K562 (cell line): ENCODE data around the gene ZBTB32. TPM values are rescaled to one million over a fixed set of nuclear protein-coding genes. Genes with fewer than 3 reads are reported as not detected.

ENCODE experiments used
- ATAC-seq: fragments of 200-7000 bp; cut with Tn5 transposase; 3 replicates; pipeline ENCODE4 v1.9.1; 2020; ENCODE audit warnings: moderate library complexity
- BruUV-seq: library from RNA; stranded (reverse); fragments of 400-500 nt; replicated peaks from 2 replicates; lab custom pipeline; 2021; lab: Mats Ljungman, UMichigan
- CTCF ChIA-PET: fragments of 300-600 bp; formaldehyde crosslinking; extraction: SDS; loops from one replicate; lab custom pipeline; 2021; ENCODE audit warnings: low intra/inter-chr PET ratio; lab: Yijun Ruan, JAX
- POLR2A ChIA-PET: fragments of 300-600, 350-650 bp; sonication (Branson Sonifier 250); formaldehyde crosslinking; extraction: SDS; loops from one replicate; lab custom pipeline; 2021; ENCODE audit warnings: antibody characterized with exemption, inconsistent platforms; lab: Yijun Ruan, JAX
- DNase-seq, 4 experiments: peaks; one replicate each; pipeline versions ENCODE4 v3.0.0 to v3.0.0-alpha.2; 2011 to 2018; ENCODE audit warnings: low spot score in 3 of 4, mixed read lengths in 3 of 4; ENCODE audit errors: extremely low read depth in 1 of 4
- FAIRE-seq: peaks from 2 replicates; lab custom pipeline; 2011; peaks lifted over from hg19 to GRCh38; lab: Jason Lieb, UNC
- H2AFZ ChIP-seq: 2 replicates; pipeline ENCODE4 v1.6.0; 2011; ENCODE audit warnings: low read depth, low read length, control low read depth, inconsistent platforms
- H3K27ac ChIP-seq: fragments of 200-600 bp; 3 replicates; pipeline ENCODE4 v1.8.0; 2011; ENCODE audit warnings: low read depth, mild to moderate bottlenecking, control low read depth, inconsistent platforms, low read length, moderate library complexity, mixed read lengths; ENCODE audit errors: extremely low read depth
- H3K27me3 ChIP-seq, 2 experiments: fragments of 300-600 bp in 1 of 2; 2 replicates in 1 of 2; 3 replicates in 1 of 2; pipeline versions ENCODE4 v1.6.0 to v1.8.0; 2011; ENCODE audit warnings: inconsistent platforms in 2 of 2, low read length in 2 of 2, mild to moderate bottlenecking in 1 of 2, mixed read lengths in 1 of 2, moderate library complexity in 1 of 2; ENCODE audit not compliant: control insufficient read depth in 2 of 2, insufficient read depth in 2 of 2
- H3K36me3 ChIP-seq: fragments of 300-600 bp; 3 replicates; pipeline ENCODE4 v1.8.0; 2011; ENCODE audit warnings: mild to moderate bottlenecking, low read length, inconsistent platforms; ENCODE audit not compliant: control insufficient read depth, insufficient read depth
- H3K4me1 ChIP-seq, 2 experiments: fragments of 200-600 bp in 1 of 2; replicated peaks in 1 of 2; 2 replicates in 1 of 2; 3 replicates in 1 of 2; pipeline versions ENCODE4 v1.5.1 to v1.8.0; 2011; ENCODE audit warnings: inconsistent platforms in 2 of 2, low read length in 2 of 2, mild to moderate bottlenecking in 1 of 2, mixed read lengths in 1 of 2, moderate library complexity in 1 of 2; ENCODE audit not compliant: control insufficient read depth in 2 of 2, insufficient read depth in 2 of 2
- H3K4me2 ChIP-seq: 2 replicates; pipeline ENCODE4 v1.6.1; 2011; ENCODE audit warnings: low read length, control low read depth, inconsistent platforms, mixed read lengths; ENCODE audit not compliant: insufficient read depth
- H3K4me3 ChIP-seq: fragments of 200-600 bp; sonication (generic), shearing (Covaris generic); 2 replicates; pipeline ENCODE4 v1.5.1; 2016; ENCODE audit warnings: control low read depth, inconsistent platforms
- H3K79me2 ChIP-seq: fragments of 200-600 bp; 3 replicates; pipeline ENCODE4 v1.8.0; 2011; ENCODE audit warnings: low read length, inconsistent platforms; ENCODE audit not compliant: control insufficient read depth, insufficient read depth
- H3K9ac ChIP-seq, 2 experiments: 2 replicates each; pipeline versions ENCODE4 v1.6.0 to v1.6.1; 2011; ENCODE audit warnings: low read depth in 2 of 2, low read length in 2 of 2, control low read depth in 1 of 2, inconsistent platforms in 1 of 2, mild to moderate bottlenecking in 1 of 2, mixed read lengths in 1 of 2; ENCODE audit not compliant: insufficient read depth in 1 of 2
- H3K9me1 ChIP-seq: one replicate; pipeline ENCODE4 v1.6.0; 2011; ENCODE audit warnings: inconsistent platforms, mild to moderate bottlenecking, low read length, moderate library complexity; ENCODE audit not compliant: control insufficient read depth, insufficient read depth
- H3K9me3 ChIP-seq: replicated peaks from 2 replicates; pipeline ENCODE4 v1.5.1; 2011; ENCODE audit warnings: low read depth, low read length, inconsistent platforms; ENCODE audit not compliant: control insufficient read depth, insufficient read depth
- H4K20me1 ChIP-seq: replicated peaks from 2 replicates; pipeline ENCODE4 v1.6.1; 2011; ENCODE audit warnings: low read length, inconsistent platforms, mixed read lengths; ENCODE audit not compliant: control insufficient read depth, insufficient read depth
- AFF1 ChIP-seq, 2 experiments: fragments of 450-650 bp; IDR thresholded peaks; 2 replicates each; pipeline ENCODE4 v1.6.1; 2018; ENCODE audit warnings: mild to moderate bottlenecking in 2 of 2, low read depth in 1 of 2; ENCODE audit not compliant: partially characterized antibody in 2 of 2
- SPI1 ChIP-seq: IDR thresholded peaks from 2 replicates; pipeline ENCODE4 v1.6.1; 2011; ENCODE audit warnings: low read depth, low read length, control low read depth, borderline replicate concordance
- TAF9B ChIP-seq: fragments of 450-650 bp; IDR thresholded peaks from 2 replicates; pipeline ENCODE4 v1.6.1; 2018; ENCODE audit warnings: mild to moderate bottlenecking; ENCODE audit not compliant: partially characterized antibody
- ZNF561 ChIP-seq: fragments of 450-650 bp; formaldehyde crosslinking; conservative IDR thresholded peaks from 2 replicates; pipeline ENCODE4 v1.4.0; 2020; ENCODE audit warnings: mild to moderate bottlenecking, moderate library complexity
- WGBS: fragments of 100-300 bp; shearing (Covaris generic); methylation state at CpG from one replicate; pipeline ENCODE4 v1.1.6; 2016; ENCODE audit warnings: low coverage, mixed read lengths; ENCODE audit not compliant: insufficient coverage; ENCODE audit errors: missing lambda C conversion rate; 5-methylcytosine and 5-hydroxymethylcytosine counted together
- in situ Hi-C: fragments of 300-500 bp; cut with MboI; formaldehyde crosslinking; loops from 4 replicates; pipeline ENCODE4 v1.15.0; 2018; ENCODE audit warnings: inconsistent platforms, mixed read lengths
- intact Hi-C: fragments of 100-400 bp; cut with micrococcal nuclease; formaldehyde crosslinking; loops from 2 replicates; pipeline ENCODE4 v1.14.2; 2022
- polyA plus RNA-seq, 8 experiments: library from polyadenylated mRNA; depleted of rRNA in 4 of 8; stranded (reverse) in 5 of 8; unstranded in 3 of 8; fragments of >200 nt; fragmentation: Nextera tagmentation in 2 of 8; fragmentation: Illumina TruSeq in 1 of 8; extraction: Ambion mirVana in 2 of 8; extraction: Trizol in 1 of 8; gene quantifications; 2 replicates each; pipeline versions ENCODE4 v1.2.1 to v1.2.3, GENCODE V29; 2011 to 2014; ENCODE audit warnings: inconsistent platforms in 1 of 8, missing spikeins in 1 of 8
- total RNA-seq, 7 experiments: library from RNA; depleted of rRNA in 6 of 7; stranded (reverse); fragments of >200 nt in 6 of 7; fragmentation: Illumina TruSeq in 2 of 7; extraction: Trizol in 2 of 7; gene quantifications; 2 replicates each; pipeline versions ENCODE4 v1.2.1 to v1.2.3, GENCODE V29; 2011 to 2021; ENCODE audit warnings: low replicate concordance in 1 of 7

The ZBTB32 gene
- total and polyA plus RNA-seq, 9 of the 15 experiments (the other 6 are each of a cell fraction or from before 2014, with no cell fraction given): 0.20 TPM; not detected in 8

- DNase-seq (no peak), FAIRE-seq (no peak), ATAC-seq (no peak)
- H3K27me3 ChIP-seq: no peaks in the 10 kb centered on the region
- in situ Hi-C loops (no loop called here), intact Hi-C loops (no loop called here)
- peaks cover 56% of the 10 kb centered on the region; the same call in 2 of the 3 replicates for H3K36me3 ChIP-seq
- no peaks in the 10 kb centered on the region for H4K20me1 ChIP-seq
- H3K9ac ChIP-seq: 0 out of 4 replicates have a peak overlapping the region, but pooled peaks of 1 of the 2 experiments have one; percentile 33
- no peak overlapping the region for H2AFZ ChIP-seq
- POLR2A ChIA-PET: interaction anchor here (0.7 to 1.2 kb wide), 2 partner anchors 10 to 14 kb away, joined by 3 to 4 read pairs; no protein-coding TSS in a partner anchor
- BruUV-seq: no TSS peak
- H3K9me3 ChIP-seq: no peaks in the 10 kb centered on the region; the same call in 1 of the 2 replicates
- CTCF ChIA-PET: no interaction called here
- TF ChIP-seq TAF9B (no peak), SPI1 (peak; percentile 52; the same call in 1 of the 2 replicates), ZNF561 (CRISPR knock-in tag) (no peak), AFF1 (IDR thresholded peaks at IDR 0.05; ENCODE audit: low read depth in 1 of 2, partially characterized antibody in 2 of 2) (no peak)
- peaks cover 3% of the 10 kb centered on the region for H3K79me2 ChIP-seq
- no peaks in the 10 kb centered on the region for H3K9me1 ChIP-seq
- H3K4me3 ChIP-seq: no peak overlapping the region
- 85% methylated on average over 15 of the region's 17 CpGs for WGBS
- H3K4me1 ChIP-seq: peaks cover 0 to 21% of the 10 kb centered on the region in 2 experiments; a peak in 2 of 5 replicates
- H3K4me2 ChIP-seq: no peak overlapping the region
- H3K27ac ChIP-seq: no peak overlapping the region
Measured at GRCh38 chr19:35764432-35765315, 60.3 kb downstream of the ZBTB32 start.

Other genes starting within 250 kb of the ZBTB32 start
Only the 7 nearest of the 28 such genes appear.
- not detected in 2 replicates for gene UPK1A, start 38.0 kb upstream of the ZBTB32 start, total RNA-seq (2014; rRNA removed)
- not detected in 2 replicates for gene UPK1A, start 38.0 kb upstream of the ZBTB32 start, total RNA-seq (2014; rRNA removed; fragmentation: Illumina TruSeq; extraction: Trizol)
- not detected in 2 replicates for gene UPK1A, start 38.0 kb upstream of the ZBTB32 start, total RNA-seq (2015; rRNA removed; fragmentation: Illumina TruSeq; extraction: Trizol)
- gene UPK1A, start 38.0 kb upstream of the ZBTB32 start, total RNA-seq (2021): not detected in 2 replicates
- gene UPK1A, start 38.0 kb upstream of the ZBTB32 start, polyA plus RNA-seq (2011; rRNA removed): 0.06 TPM in 1 of 2 replicates, not detected in the other
- gene UPK1A, start 38.0 kb upstream of the ZBTB32 start, polyA plus RNA-seq (2014; fragmentation: Illumina TruSeq; extraction: Trizol): not detected in 2 replicates
- under 1 TPM in 1 of 2 experiments, not detected in 1; 0.13 TPM for gene UPK1A, start 38.0 kb upstream of the ZBTB32 start, polyA plus RNA-seq (2014; fragmentation: Nextera tagmentation; extraction: Ambion mirVana)
- not detected in 2 replicates for gene UPK1A, start 38.0 kb upstream of the ZBTB32 start, polyA plus RNA-seq (2014; rRNA removed)
- gene KMT2B, start 13.4 kb downstream of the ZBTB32 start, total RNA-seq (2014; rRNA removed): 8.1 and 9.0 TPM in 2 replicates
- gene KMT2B, start 13.4 kb downstream of the ZBTB32 start, total RNA-seq (2014; rRNA removed; fragmentation: Illumina TruSeq; extraction: Trizol): 2.7 and 4.8 TPM in 2 replicates
- 6.0 and 6.7 TPM in 2 replicates for gene KMT2B, start 13.4 kb downstream of the ZBTB32 start, total RNA-seq (2015; rRNA removed; fragmentation: Illumina TruSeq; extraction: Trizol)
- gene KMT2B, start 13.4 kb downstream of the ZBTB32 start, total RNA-seq (2021): 36.0 and 43.9 TPM in 2 replicates
- gene KMT2B, start 13.4 kb downstream of the ZBTB32 start, polyA plus RNA-seq (2011; rRNA removed): 11.0 and 19.1 TPM in 2 replicates
- gene KMT2B, start 13.4 kb downstream of the ZBTB32 start, polyA plus RNA-seq (2014; fragmentation: Illumina TruSeq; extraction: Trizol): 21.5 and 27.8 TPM in 2 replicates
- gene KMT2B, start 13.4 kb downstream of the ZBTB32 start, polyA plus RNA-seq (2014; fragmentation: Nextera tagmentation; extraction: Ambion mirVana): 1 to 10 TPM in 1 of 2 experiments, under 1 TPM in 1; 0.63 to 1.3 TPM
- gene KMT2B, start 13.4 kb downstream of the ZBTB32 start, polyA plus RNA-seq (2014; rRNA removed): 16.4 and 21.9 TPM in 2 replicates
- gene IGFLR1, start 37.9 kb downstream of the ZBTB32 start, total RNA-seq (2014; rRNA removed): 12.1 and 14.3 TPM in 2 replicates
- 1.2 and 3.6 TPM in 2 replicates for gene IGFLR1, start 37.9 kb downstream of the ZBTB32 start, total RNA-seq (2014; rRNA removed; fragmentation: Illumina TruSeq; extraction: Trizol)
- gene IGFLR1, start 37.9 kb downstream of the ZBTB32 start, total RNA-seq (2015; rRNA removed; fragmentation: Illumina TruSeq; extraction: Trizol): 4.6 and 9.1 TPM in 2 replicates
- gene IGFLR1, start 37.9 kb downstream of the ZBTB32 start, total RNA-seq (2021): 7.8 and 12.1 TPM in 2 replicates
- 4.0 and 4.2 TPM in 2 replicates for gene IGFLR1, start 37.9 kb downstream of the ZBTB32 start, polyA plus RNA-seq (2011; rRNA removed)
- gene IGFLR1, start 37.9 kb downstream of the ZBTB32 start, polyA plus RNA-seq (2014; fragmentation: Illumina TruSeq; extraction: Trizol): 6.8 and 9.2 TPM in 2 replicates
- 1 to 10 TPM; 1.0 to 2.6 TPM for gene IGFLR1, start 37.9 kb downstream of the ZBTB32 start, polyA plus RNA-seq (2014; fragmentation: Nextera tagmentation; extraction: Ambion mirVana)
- gene IGFLR1, start 37.9 kb downstream of the ZBTB32 start, polyA plus RNA-seq (2014; rRNA removed): 11.6 and 15.0 TPM in 2 replicates
- 11.3 and 14.0 TPM in 2 replicates for gene U2AF1L4, start 40.9 kb downstream of the ZBTB32 start, total RNA-seq (2014; rRNA removed)
- gene U2AF1L4, start 40.9 kb downstream of the ZBTB32 start, total RNA-seq (2014; rRNA removed; fragmentation: Illumina TruSeq; extraction: Trizol): 6.6 and 8.4 TPM in 2 replicates
- 8.9 and 12.6 TPM in 2 replicates for gene U2AF1L4, start 40.9 kb downstream of the ZBTB32 start, total RNA-seq (2015; rRNA removed; fragmentation: Illumina TruSeq; extraction: Trizol)
- 11.2 and 14.8 TPM in 2 replicates for gene U2AF1L4, start 40.9 kb downstream of the ZBTB32 start, total RNA-seq (2021)
- 9.5 and 16.9 TPM in 2 replicates for gene U2AF1L4, start 40.9 kb downstream of the ZBTB32 start, polyA plus RNA-seq (2011; rRNA removed)
- gene U2AF1L4, start 40.9 kb downstream of the ZBTB32 start, polyA plus RNA-seq (2014; fragmentation: Illumina TruSeq; extraction: Trizol): 14.4 and 16.7 TPM in 2 replicates
- 10 to 100 TPM in 1 of 2 experiments, 1 to 10 TPM in 1; 9.7 to 16.7 TPM for gene U2AF1L4, start 40.9 kb downstream of the ZBTB32 start, polyA plus RNA-seq (2014; fragmentation: Nextera tagmentation; extraction: Ambion mirVana)
- gene U2AF1L4, start 40.9 kb downstream of the ZBTB32 start, polyA plus RNA-seq (2014; rRNA removed): 14.4 and 19.5 TPM in 2 replicates
- gene PSENEN, start 41.1 kb downstream of the ZBTB32 start, total RNA-seq (2014; rRNA removed): 42.3 and 49.6 TPM in 2 replicates
- 48.0 and 53.3 TPM in 2 replicates for gene PSENEN, start 41.1 kb downstream of the ZBTB32 start, total RNA-seq (2014; rRNA removed; fragmentation: Illumina TruSeq; extraction: Trizol)
- 59.0 and 61.1 TPM in 2 replicates for gene PSENEN, start 41.1 kb downstream of the ZBTB32 start, total RNA-seq (2015; rRNA removed; fragmentation: Illumina TruSeq; extraction: Trizol)
- 63.1 and 65.7 TPM in 2 replicates for gene PSENEN, start 41.1 kb downstream of the ZBTB32 start, total RNA-seq (2021)
- gene PSENEN, start 41.1 kb downstream of the ZBTB32 start, polyA plus RNA-seq (2011; rRNA removed): 29.6 and 34.5 TPM in 2 replicates
- 54.2 and 58.6 TPM in 2 replicates for gene PSENEN, start 41.1 kb downstream of the ZBTB32 start, polyA plus RNA-seq (2014; fragmentation: Illumina TruSeq; extraction: Trizol)
- 100 to 1,000 TPM; 261 to 299 TPM for gene PSENEN, start 41.1 kb downstream of the ZBTB32 start, polyA plus RNA-seq (2014; fragmentation: Nextera tagmentation; extraction: Ambion mirVana)
- gene PSENEN, start 41.1 kb downstream of the ZBTB32 start, polyA plus RNA-seq (2014; rRNA removed): 76.5 and 79.2 TPM in 2 replicates
- gene LIN37, start 44.0 kb downstream of the ZBTB32 start, total RNA-seq (2014; rRNA removed): 7.7 and 10.3 TPM in 2 replicates
- gene LIN37, start 44.0 kb downstream of the ZBTB32 start, total RNA-seq (2014; rRNA removed; fragmentation: Illumina TruSeq; extraction: Trizol): 5.0 and 5.7 TPM in 2 replicates
- 8.5 and 8.6 TPM in 2 replicates for gene LIN37, start 44.0 kb downstream of the ZBTB32 start, total RNA-seq (2015; rRNA removed; fragmentation: Illumina TruSeq; extraction: Trizol)
- gene LIN37, start 44.0 kb downstream of the ZBTB32 start, total RNA-seq (2021): 9.2 TPM in 2 replicates
- gene LIN37, start 44.0 kb downstream of the ZBTB32 start, polyA plus RNA-seq (2011; rRNA removed): 4.4 and 8.7 TPM in 2 replicates
- gene LIN37, start 44.0 kb downstream of the ZBTB32 start, polyA plus RNA-seq (2014; fragmentation: Illumina TruSeq; extraction: Trizol): 11.5 and 14.4 TPM in 2 replicates
- 1 to 10 TPM; 1.2 to 3.1 TPM for gene LIN37, start 44.0 kb downstream of the ZBTB32 start, polyA plus RNA-seq (2014; fragmentation: Nextera tagmentation; extraction: Ambion mirVana)
- gene LIN37, start 44.0 kb downstream of the ZBTB32 start, polyA plus RNA-seq (2014; rRNA removed): 9.0 and 12.5 TPM in 2 replicates
- not detected in 2 replicates for gene HSPB6, start 52.5 kb downstream of the ZBTB32 start, total RNA-seq (2014; rRNA removed)
- gene HSPB6, start 52.5 kb downstream of the ZBTB32 start, total RNA-seq (2014; rRNA removed; fragmentation: Illumina TruSeq; extraction: Trizol): not detected in 2 replicates
- gene HSPB6, start 52.5 kb downstream of the ZBTB32 start, total RNA-seq (2015; rRNA removed; fragmentation: Illumina TruSeq; extraction: Trizol): not detected in 2 replicates
- gene HSPB6, start 52.5 kb downstream of the ZBTB32 start, total RNA-seq (2021): 0.40 and 0.55 TPM in 2 replicates
- 0.05 TPM in 1 of 2 replicates, not detected in the other for gene HSPB6, start 52.5 kb downstream of the ZBTB32 start, polyA plus RNA-seq (2011; rRNA removed)
- gene HSPB6, start 52.5 kb downstream of the ZBTB32 start, polyA plus RNA-seq (2014; fragmentation: Illumina TruSeq; extraction: Trizol): 0.14 TPM in 1 of 2 replicates, not detected in the other
- not detected for gene HSPB6, start 52.5 kb downstream of the ZBTB32 start, polyA plus RNA-seq (2014; fragmentation: Nextera tagmentation; extraction: Ambion mirVana)
- gene HSPB6, start 52.5 kb downstream of the ZBTB32 start, polyA plus RNA-seq (2014; rRNA removed): not detected in 2 replicates